Neuronal stem cell (in vitro differentiated cells): ENCODE results near the gene GPRIN1.

Source experiments
- DNase-seq: peaks from one replicate; pipeline ENCODE4 v3.0.0-alpha.2; 2013; ENCODE audit warnings: low spot score
- H2AFZ ChIP-seq: one replicate; pipeline ENCODE4 v1.6.1; 2013; ENCODE audit warnings: mild to moderate bottlenecking, low read length, inconsistent platforms
- H2AK5ac ChIP-seq: 2 replicates; pipeline ENCODE4 v1.6.1; 2013; ENCODE audit warnings: low read depth, mild to moderate bottlenecking, inconsistent platforms, low read length, moderate library complexity, mixed read lengths
- H2BK120ac ChIP-seq: 2 replicates; pipeline ENCODE4 v1.6.1; 2013; ENCODE audit warnings: low read depth, mild to moderate bottlenecking, inconsistent platforms, low read length, moderate library complexity, mixed read lengths
- H2BK12ac ChIP-seq: one replicate; pipeline ENCODE4 v1.6.1; 2013; ENCODE audit warnings: low read length, inconsistent platforms
- H2BK15ac ChIP-seq: 2 replicates; pipeline ENCODE4 v1.6.1; 2013; ENCODE audit warnings: mild to moderate bottlenecking, low read length, inconsistent platforms, mixed read lengths
- H2BK5ac ChIP-seq: one replicate; pipeline ENCODE4 v1.6.1; 2013; ENCODE audit warnings: inconsistent platforms, mild to moderate bottlenecking, low read length, moderate library complexity
- H3K14ac ChIP-seq: one replicate; pipeline ENCODE4 v1.6.1; 2013; ENCODE audit warnings: low read length, inconsistent platforms
- H3K18ac ChIP-seq: 2 replicates; pipeline ENCODE4 v1.6.1; 2013; ENCODE audit warnings: low read length, inconsistent platforms
- H3K23ac ChIP-seq: 2 replicates; pipeline ENCODE4 v1.6.1; 2013; ENCODE audit warnings: low read depth, mild to moderate bottlenecking, mixed read lengths, low read length, inconsistent platforms; ENCODE audit not compliant: poor library complexity
- H3K27ac ChIP-seq: replicated peaks from 3 replicates; pipeline ENCODE4 v1.5.1; 2013; ENCODE audit warnings: low read length, inconsistent platforms
- H3K27me3 ChIP-seq, 3 experiments: 2 replicates each; pipeline ENCODE4 v1.6.1; 2013; ENCODE audit warnings: low read length in 3 of 3, mild to moderate bottlenecking in 2 of 3, inconsistent platforms in 1 of 3, low read depth in 1 of 3, mixed read lengths in 1 of 3, moderate library complexity in 1 of 3; ENCODE audit not compliant: control insufficient read depth in 3 of 3, insufficient read depth in 3 of 3
- H3K36me3 ChIP-seq, 2 donors: replicated peaks in 1 of 2; 2 replicates each; pipeline ENCODE4 v1.6.1; 2013; ENCODE audit warnings: low read length in 2 of 2; ENCODE audit not compliant: control insufficient read depth in 2 of 2, insufficient read depth in 2 of 2
- H3K4ac ChIP-seq: 2 replicates; pipeline ENCODE4 v1.6.1; 2013; ENCODE audit warnings: inconsistent platforms, mild to moderate bottlenecking, low read length, moderate library complexity
- H3K4me1 ChIP-seq, 2 donors: 1 replicate in 1 of 2; 2 replicates in 1 of 2; pipeline ENCODE4 v1.6.1; 2013; ENCODE audit warnings: low read length in 2 of 2, low read depth in 1 of 2; ENCODE audit not compliant: control insufficient read depth in 2 of 2, insufficient read depth in 1 of 2
- H3K4me2 ChIP-seq: one replicate; pipeline ENCODE4 v1.6.1; 2013; ENCODE audit warnings: mild to moderate bottlenecking, low read length, inconsistent platforms; ENCODE audit not compliant: insufficient read depth, poor library complexity, severe bottlenecking
- H3K4me3 ChIP-seq, 2 donors: 2 replicates each; pipeline ENCODE4 v1.5.1; 2013; ENCODE audit warnings: low read length in 2 of 2, mild to moderate bottlenecking in 2 of 2, inconsistent platforms in 1 of 2, moderate library complexity in 1 of 2
- H3K79me1 ChIP-seq: one replicate; pipeline ENCODE4 v1.6.1; 2013; ENCODE audit warnings: low read depth, mild to moderate bottlenecking, inconsistent platforms, low read length, moderate library complexity
- H3K9ac ChIP-seq: one replicate; pipeline ENCODE4 v1.6.1; 2013; ENCODE audit warnings: mild to moderate bottlenecking, low read depth, low read length, inconsistent platforms; ENCODE audit not compliant: poor library complexity
- H3K9me3 ChIP-seq, 2 donors: replicated peaks in 1 of 2; 2 replicates each; pipeline versions ENCODE3 to v1.6.1; 2013; ENCODE audit warnings: low read length in 2 of 2, mild to moderate bottlenecking in 2 of 2, inconsistent platforms in 1 of 2, low read depth in 1 of 2, mixed read lengths in 1 of 2, moderate library complexity in 1 of 2; ENCODE audit not compliant: control insufficient read depth in 2 of 2, insufficient read depth in 1 of 2
- H4K8ac ChIP-seq: one replicate; pipeline ENCODE4 v1.6.1; 2013; ENCODE audit warnings: low read depth, mild to moderate bottlenecking, inconsistent platforms, low read length, moderate library complexity
- H4K91ac ChIP-seq: one replicate; pipeline ENCODE4 v1.6.1; 2013; ENCODE audit warnings: low read length, low read depth, mild to moderate bottlenecking, inconsistent platforms; ENCODE audit not compliant: poor library complexity
- WGBS, 2 donors: extraction: QIAGEN DNeasy Blood & Tissue Kit; methylation state at CpG; one replicate each; pipeline ENCODE4 v1.1.7; 2013; ENCODE audit warnings: missing lambda C conversion rate in 2 of 2, mixed read lengths in 1 of 2; ENCODE audit not compliant: insufficient read length in 2 of 2, insufficient replicate concordance in 1 of 2; ENCODE audit errors: extremely low coverage in 2 of 2; 5-methylcytosine and 5-hydroxymethylcytosine counted together

The GPRIN1 gene

GRCh38 chr5:176595386-176595943 is 14.5 kb downstream of the GPRIN1 start:
- WGBS, 2 donors: no CpG with 5 or more reads among the region's 11 CpGs
- no peak overlapping the region for H2BK15ac ChIP-seq
- peak overlapping the region; percentile 50 for H3K14ac ChIP-seq
- no peak overlapping the region for H3K9ac ChIP-seq
- H4K8ac ChIP-seq: no peak overlapping the region
- no peak overlapping the region for H2AFZ ChIP-seq
- H4K91ac ChIP-seq: no peak overlapping the region
- H3K36me3 ChIP-seq: peaks cover 4 to 59% of the 10 kb centered on the region in 2 donors
- H3K27ac ChIP-seq: no peak overlapping the region
- H3K27me3 ChIP-seq: peaks cover 0 to 2% (median 0%) of the 10 kb centered on the region in 3 experiments
- H3K4ac ChIP-seq: no peak overlapping the region
- H3K9me3 ChIP-seq: peaks cover 7 to 11% of the 10 kb centered on the region in 2 donors
- no peak overlapping the region for H3K4me2 ChIP-seq
- H3K4me1 ChIP-seq: no peaks in the 10 kb centered on the region
- H2AK5ac ChIP-seq: no peak overlapping the region
- H2BK120ac ChIP-seq: no peak overlapping the region
- peak overlapping the region; percentile 71 for H3K23ac ChIP-seq
- peak overlapping the region; percentile 35 for H3K18ac ChIP-seq
- no peak for DNase-seq
- H2BK5ac ChIP-seq: peak overlapping the region; percentile 9
- H3K4me3 ChIP-seq: no peak overlapping the region
- H2BK12ac ChIP-seq: no peak overlapping the region
- H3K79me1 ChIP-seq: no peaks in the 10 kb centered on the region

DNA sequence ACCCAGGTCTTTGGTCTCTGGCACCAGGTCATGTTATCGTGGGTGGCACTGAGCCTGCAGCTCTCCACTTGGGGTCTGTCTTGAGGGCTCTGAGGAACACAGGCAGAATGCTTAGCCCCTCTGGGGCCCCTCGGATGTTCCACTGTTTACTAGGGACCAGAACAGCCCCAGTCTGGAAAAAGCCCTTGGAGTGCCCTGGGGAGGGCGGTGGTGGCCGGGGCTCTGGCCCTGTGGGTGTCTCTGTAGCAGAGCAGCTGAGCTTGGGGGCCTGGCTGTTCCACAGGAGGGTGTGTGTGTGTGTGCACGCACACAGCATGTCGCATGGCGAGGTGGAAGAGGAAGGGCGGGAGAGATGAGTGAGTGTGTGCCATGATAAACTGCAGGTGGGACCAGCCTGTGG is 15.4 kb downstream of the GPRIN1 start:
- H3K9ac ChIP-seq: no peak overlapping the region
- no CpG with 5 or more reads among the region's 8 CpGs for WGBS, 2 donors
- H3K9me3 ChIP-seq: peaks cover 7 to 11% of the 10 kb centered on the region in 2 donors
- H4K91ac ChIP-seq: no peak overlapping the region
- H2BK12ac ChIP-seq: no peak overlapping the region
- no peaks in the 10 kb centered on the region for H3K4me1 ChIP-seq
- H2BK15ac ChIP-seq: no peak overlapping the region
- H3K18ac ChIP-seq: no peak overlapping the region
- no peak overlapping the region for H3K4me2 ChIP-seq
- no peak overlapping the region for H2BK120ac ChIP-seq
- H3K36me3 ChIP-seq: peaks cover 4 to 56% of the 10 kb centered on the region in 2 donors
- H3K14ac ChIP-seq: no peak overlapping the region
- peak overlapping the region; percentile 85 for H4K8ac ChIP-seq
- H2AFZ ChIP-seq: no peak overlapping the region
- no peak overlapping the region for H3K23ac ChIP-seq
- no peak overlapping the region for H3K27ac ChIP-seq
- no peaks in the 10 kb centered on the region for H3K79me1 ChIP-seq
- DNase-seq: no peak
- H3K4ac ChIP-seq: no peak overlapping the region
- H2AK5ac ChIP-seq: no peak overlapping the region
- peak overlapping the region; percentile 9 for H2BK5ac ChIP-seq
- peaks cover 0 to 2% (median 0%) of the 10 kb centered on the region in 3 experiments for H3K27me3 ChIP-seq
- H3K4me3 ChIP-seq: no peak overlapping the region

DNA sequence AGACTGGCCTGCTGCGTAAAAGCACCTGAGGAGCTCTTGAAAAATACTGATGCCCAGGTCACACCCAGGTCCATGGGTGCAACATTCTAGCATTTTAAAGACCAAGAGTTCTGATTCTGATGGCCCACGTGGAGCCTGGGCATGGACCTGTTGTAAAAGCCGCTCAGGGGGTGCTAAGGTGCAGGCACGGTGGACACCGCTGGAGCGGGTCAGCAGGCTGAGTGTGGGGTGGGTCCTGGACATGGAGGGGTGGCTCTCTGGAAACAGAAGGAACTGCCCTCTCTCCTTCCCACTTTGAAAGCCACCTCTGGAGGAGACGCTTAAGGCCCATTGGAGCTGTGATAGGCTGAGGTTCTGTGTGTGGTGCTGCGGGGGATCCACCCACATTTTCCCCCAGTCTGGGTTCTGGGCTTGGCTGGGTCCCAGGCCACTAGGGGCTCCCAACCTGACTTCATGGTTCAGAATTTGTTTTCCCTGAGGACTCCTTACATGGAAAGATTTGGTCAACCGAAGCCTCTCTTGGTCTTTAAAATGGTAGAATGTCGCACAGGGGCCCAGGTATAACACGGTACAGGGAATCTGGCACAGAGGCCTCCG is 16.6 kb downstream of the GPRIN1 start:
- no peak overlapping the region for H3K18ac ChIP-seq
- H3K9ac ChIP-seq: no peak overlapping the region
- no peak overlapping the region for H4K91ac ChIP-seq
- H2BK12ac ChIP-seq: no peak overlapping the region
- no peak overlapping the region for H3K4me3 ChIP-seq
- WGBS, 2 donors: no CpG with 5 or more reads among the region's 12 CpGs
- no peak overlapping the region for H4K8ac ChIP-seq
- H2BK120ac ChIP-seq: no peak overlapping the region
- no peak overlapping the region for H2BK5ac ChIP-seq
- H3K4me1 ChIP-seq: no peaks in the 10 kb centered on the region
- H3K79me1 ChIP-seq: no peaks in the 10 kb centered on the region
- H3K36me3 ChIP-seq: peaks cover 4 to 44% of the 10 kb centered on the region in 2 donors
- DNase-seq: no peak
- H3K14ac ChIP-seq: no peak overlapping the region
- H3K23ac ChIP-seq: no peak overlapping the region
- no peak overlapping the region for H3K27ac ChIP-seq
- peaks cover 0 to 2% (median 0%) of the 10 kb centered on the region in 3 experiments for H3K27me3 ChIP-seq
- H2AFZ ChIP-seq: no peak overlapping the region
- H2BK15ac ChIP-seq: no peak overlapping the region
- no peak overlapping the region for H3K4ac ChIP-seq
- no peak overlapping the region for H3K4me2 ChIP-seq
- H2AK5ac ChIP-seq: no peak overlapping the region
- peaks cover 7 to 11% of the 10 kb centered on the region in 2 donors for H3K9me3 ChIP-seq

- H2BK12ac ChIP-seq: no peak overlapping the region
- DNase-seq: no peak
- H3K4ac ChIP-seq: no peak overlapping the region
- peaks cover 8 to 11% of the 10 kb centered on the region in 2 donors for H3K9me3 ChIP-seq
- no peaks in the 10 kb centered on the region for H3K4me1 ChIP-seq
- H4K91ac ChIP-seq: no peak overlapping the region
- peak overlapping the region; percentile 24 for H3K9ac ChIP-seq
- no peak overlapping the region for H4K8ac ChIP-seq
- no peak overlapping the region for H2BK15ac ChIP-seq
- no peak overlapping the region for H2AFZ ChIP-seq
- no peak overlapping the region for H3K23ac ChIP-seq
- H3K36me3 ChIP-seq: peaks cover 3 to 36% of the 10 kb centered on the region in 2 donors
- no peak overlapping the region for H2BK120ac ChIP-seq
- no peak overlapping the region for H3K18ac ChIP-seq
- no peak overlapping the region for H2BK5ac ChIP-seq
- H3K27me3 ChIP-seq: peaks cover 0 to 2% (median 0%) of the 10 kb centered on the region in 3 experiments
- H3K79me1 ChIP-seq: no peaks in the 10 kb centered on the region
- no peak overlapping the region for H3K4me2 ChIP-seq
- H3K4me3 ChIP-seq: peak overlapping the region in 1 of 2 donors; percentile 60
- no peak overlapping the region for H3K27ac ChIP-seq
- WGBS, 2 donors: no CpG with 5 or more reads among the region's 3 CpGs
- no peak overlapping the region for H2AK5ac ChIP-seq
- H3K14ac ChIP-seq: no peak overlapping the region
Observed at GRCh38 chr5:176592573-176592972, 17.4 kb downstream of the GPRIN1 start.
